SK-N-SH treated with all-trans-retinoic acid at 6 μM for 48 hours (cell line): Measurements from ENCODE around the gene OR4S2.

Experiments
- ATAC-seq: fragments of 200-7000 bp; cut with Tn5 transposase; 3 replicates; pipeline ENCODE4 v1.9.1; 2020; ENCODE audit warnings: mild to moderate bottlenecking, moderate library complexity
- ARNTL ChIP-seq: fragments of 450-650 bp; formaldehyde crosslinking; IDR thresholded peaks from 2 replicates; pipeline ENCODE4 v1.5.0; 2020; ENCODE audit warnings: low read depth, mild to moderate bottlenecking, moderate library complexity, borderline replicate concordance
- BACH2 ChIP-seq: fragments of 250-450 bp; sonication (Bioruptor Pico); IDR thresholded peaks from 2 replicates; pipeline ENCODE4 v1.9.0; 2021; ENCODE audit warnings: mild to moderate bottlenecking, borderline replicate concordance
- CREB5 ChIP-seq: fragments of 250-450 bp; sonication (Bioruptor Pico); IDR thresholded peaks from 2 replicates; pipeline ENCODE4 v1.5.1; 2020; ENCODE audit warnings: low read depth, mild to moderate bottlenecking, moderate library complexity
- CSDC2 ChIP-seq: fragments of 250-450 bp; sonication (Bioruptor Pico); IDR thresholded peaks from 2 replicates; pipeline ENCODE4 v1.5.0; 2020; ENCODE audit warnings: mild to moderate bottlenecking, moderate library complexity
- CSRNP3 ChIP-seq: fragments of 250-450 bp; sonication (Bioruptor Pico); IDR thresholded peaks from 2 replicates; pipeline ENCODE4 v1.5.1; 2021; ENCODE audit warnings: mild to moderate bottlenecking, moderate library complexity
- ESRRG ChIP-seq: fragments of 250-450 bp; sonication (Bioruptor Pico); IDR thresholded peaks from 2 replicates; pipeline ENCODE4 v1.6.1; 2021; ENCODE audit warnings: mild to moderate bottlenecking
- GLIS3 ChIP-seq: fragments of 250-450 bp; sonication (Bioruptor Pico); IDR thresholded peaks from 2 replicates; pipeline ENCODE4 v1.5.0; 2020; ENCODE audit warnings: mild to moderate bottlenecking, moderate library complexity
- ISL1 ChIP-seq: fragments of 250-450 bp; sonication (Bioruptor Pico); IDR thresholded peaks from 2 replicates; pipeline ENCODE4 v2.1.2; 2022; ENCODE audit warnings: mild to moderate bottlenecking, moderate library complexity
- OSR1 ChIP-seq: fragments of 250-450 bp; sonication (Bioruptor Pico); IDR thresholded peaks from 2 replicates; pipeline ENCODE4 v1.8.0; 2022; ENCODE audit warnings: moderate library complexity, mild to moderate bottlenecking, inconsistent platforms
- PATZ1 ChIP-seq: fragments of 250-450 bp; sonication (Bioruptor Pico); IDR thresholded peaks from 2 replicates; pipeline ENCODE4 v1.8.0; 2020; ENCODE audit warnings: mild to moderate bottlenecking, moderate library complexity, borderline replicate concordance
- POU6F1 ChIP-seq: fragments of 250-450 bp; sonication (Bioruptor Pico); IDR thresholded peaks from 2 replicates; pipeline ENCODE4 v1.8.0; 2021; ENCODE audit warnings: low read depth, mild to moderate bottlenecking, moderate library complexity, borderline replicate concordance
- TCF4 ChIP-seq: fragments of 250-450 bp; sonication (Bioruptor Pico); IDR thresholded peaks from 2 replicates; pipeline ENCODE4 v1.8.0; 2021; ENCODE audit warnings: mild to moderate bottlenecking, moderate library complexity, borderline replicate concordance
- TOX ChIP-seq: fragments of 250-450 bp; sonication (Bioruptor Pico); IDR thresholded peaks from 2 replicates; pipeline ENCODE4 v1.8.0; 2021; ENCODE audit warnings: mild to moderate bottlenecking, moderate library complexity, borderline replicate concordance
- ZC3H10 ChIP-seq: fragments of 250-450 bp; sonication (Bioruptor Pico); IDR thresholded peaks from 2 replicates; pipeline ENCODE4 v1.5.1; 2021; ENCODE audit warnings: mild to moderate bottlenecking, moderate library complexity
- ZFP3 ChIP-seq: fragments of 250-450 bp; sonication (Bioruptor Pico); IDR thresholded peaks from 2 replicates; pipeline ENCODE4 v1.5.0; 2020; ENCODE audit warnings: mild to moderate bottlenecking, moderate library complexity
- ZFP30 ChIP-seq: fragments of 450-650 bp; formaldehyde crosslinking; IDR thresholded peaks from 2 replicates; pipeline ENCODE4 v1.5.0; 2022; ENCODE audit warnings: mild to moderate bottlenecking, moderate library complexity
- ZNF565 ChIP-seq: fragments of 450-650 bp; formaldehyde crosslinking; conservative IDR thresholded peaks from 2 replicates; pipeline ENCODE4 v1.5.0; 2020; ENCODE audit warnings: low read depth, mild to moderate bottlenecking, moderate library complexity
- ZNF8 ChIP-seq: fragments of 450-650 bp; formaldehyde crosslinking; IDR thresholded peaks from 2 replicates; pipeline ENCODE4 v1.5.0; 2020; ENCODE audit warnings: mild to moderate bottlenecking, moderate library complexity

Gene OR4S2

GRCh38 chr11:55624531-55624930 lies 23.6 kb upstream of the OR4S2 start:
- no peak for ATAC-seq

GRCh38 chr11:55634813-55635212 lies 13.3 kb upstream of the OR4S2 start, which contains the start of gene OR4P4:
Gene OR4P4 (plus strand): TSS chr11:55635113.
- no peak for ATAC-seq
- TF ChIP-seq PATZ1: no peak
- TF ChIP-seq TCF4: no peak
- TF ChIP-seq CSDC2: no peak
- TF ChIP-seq CREB5 (CRISPR knock-in tag): no peak
- TF ChIP-seq ARNTL (CRISPR knock-in tag): no peak
- no peak for TF ChIP-seq ISL1 (CRISPR knock-in tag)
- TF ChIP-seq ZFP3 (CRISPR knock-in tag): no peak
- TF ChIP-seq ZFP30 (CRISPR knock-in tag): no peak
- TF ChIP-seq GLIS3 (CRISPR knock-in tag): no peak
- TF ChIP-seq POU6F1 (CRISPR knock-in tag): no peak
- TF ChIP-seq CSRNP3: no peak
- TF ChIP-seq TOX: no peak

More at GRCh38 chr11:55624531-55624930, 23.6 kb upstream of the OR4S2 start:
- no peak for TF ChIP-seq POU6F1 (CRISPR knock-in tag)
- TF ChIP-seq ZFP30 (CRISPR knock-in tag): no peak
- no peak for TF ChIP-seq ESRRG
- no peak for TF ChIP-seq GLIS3 (CRISPR knock-in tag)
- TF ChIP-seq ZNF565: no peak

- ATAC-seq: no peak
Measured at GRCh38 chr11:55652560-55652959, 4.4 kb downstream of the OR4S2 start.

More at GRCh38 chr11:55652560-55652959, 4.4 kb downstream of the OR4S2 start:
- no peak for TF ChIP-seq OSR1 (CRISPR knock-in tag)
- TF ChIP-seq POU6F1 (CRISPR knock-in tag): no peak
- TF ChIP-seq ARNTL (CRISPR knock-in tag): no peak
- TF ChIP-seq CSRNP3: no peak
- no peak for TF ChIP-seq ZC3H10
- TF ChIP-seq ZFP3 (CRISPR knock-in tag): no peak
- TF ChIP-seq ISL1 (CRISPR knock-in tag): no peak
- TF ChIP-seq PATZ1: no peak
- no peak for TF ChIP-seq ZNF8
- TF ChIP-seq BACH2: no peak
